ENCODE data around the gene DOCK9. TPM values are rescaled to one million over a fixed set of nuclear protein-coding genes. Genes with fewer than 3 reads are reported as not detected.

Gene DOCK9
- total and polyA plus RNA-seq, 9 of the 15 experiments (the other 6 are each of a cell fraction or from before 2014, with no cell fraction given) = 3.5 to 25.3 (median 16.7) TPM

DNA sequence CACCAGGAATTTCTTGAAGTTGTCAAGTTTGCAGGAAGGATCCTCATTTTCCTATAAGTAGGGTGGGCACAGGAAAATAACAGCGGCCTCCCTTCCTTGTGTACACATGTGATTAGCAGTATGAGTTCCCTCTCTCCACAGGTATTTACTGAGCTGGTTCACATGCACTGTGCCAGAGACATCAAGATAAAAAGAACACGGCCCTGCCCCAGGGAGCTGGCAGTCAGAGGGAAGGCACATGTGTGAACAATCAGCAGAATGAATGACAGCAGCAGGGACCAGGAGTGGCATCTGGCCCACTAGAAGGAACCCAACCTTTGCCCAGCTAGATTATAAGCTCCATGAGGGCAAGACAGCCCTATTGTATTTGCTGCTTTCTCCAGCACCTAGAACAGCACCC lies 13.9 kb downstream of the DOCK9 start:
- CTCF ChIA-PET (ENCODE audit: low intra/inter-chr PET ratio) = no interaction called here

DNA sequence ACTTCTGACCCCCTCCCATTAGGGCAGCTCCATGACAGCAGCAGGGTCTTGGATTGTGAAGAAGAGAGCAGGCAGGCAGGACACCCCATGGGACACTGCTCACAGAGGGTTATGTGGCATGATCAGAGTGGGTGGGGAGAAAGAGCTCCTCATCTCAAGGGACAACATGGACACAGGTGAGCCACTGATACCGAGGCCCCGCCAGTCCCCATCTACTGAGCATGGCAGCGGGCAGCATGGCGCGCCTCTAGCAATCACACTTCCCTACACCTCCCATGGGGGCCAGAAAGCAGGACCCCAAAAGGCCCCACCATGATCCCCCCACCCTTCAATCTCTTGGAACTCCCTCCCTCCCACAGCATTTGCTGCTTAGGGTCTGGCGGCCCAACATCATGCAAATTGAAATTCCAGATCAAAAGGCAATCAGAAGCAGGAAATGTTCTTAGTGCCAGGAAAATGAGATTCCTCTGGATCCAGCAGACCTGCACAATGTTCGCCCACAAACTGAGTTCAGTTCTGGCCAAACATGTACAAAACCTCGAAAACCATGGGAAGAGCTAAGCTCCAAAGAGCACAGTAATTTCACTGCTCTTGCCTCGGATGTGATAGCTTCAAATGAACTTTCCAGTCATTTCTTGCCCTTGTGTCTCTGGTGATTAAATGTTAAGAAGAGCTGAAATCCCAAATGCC lies 14.8 kb downstream of the DOCK9 start:
- H3K4me1 ChIP-seq (replicated peaks in 1 of 2; ENCODE audit: control insufficient read depth in 2 of 2, insufficient read depth in 2 of 2, low read length in 2 of 2) = peaks cover 7 to 17% of the 10 kb centered on the region in 2 experiments; a peak in 4 of 5 replicates
- no peak overlapping the region for H3K4me3 ChIP-seq
- H2AFZ ChIP-seq (ENCODE audit: low read depth, low read length) = no peak overlapping the region
- H3K9ac ChIP-seq (ENCODE audit: insufficient read depth in 1 of 2, low read depth in 2 of 2, low read length in 2 of 2) = no peak overlapping the region
- no peaks in the 10 kb centered on the region for H3K9me1 ChIP-seq (ENCODE audit: control insufficient read depth, insufficient read depth, low read length)
- BruUV-seq (replicated peaks) = no TSS peak
- no peaks in the 10 kb centered on the region for H3K36me3 ChIP-seq (ENCODE audit: control insufficient read depth, insufficient read depth, low read length)
- POLR2A ChIA-PET = no interaction called here
- H4K20me1 ChIP-seq (replicated peaks; ENCODE audit: control insufficient read depth, insufficient read depth, low read length) = no peaks in the 10 kb centered on the region
- FAIRE-seq (no peak), ATAC-seq (no peak), DNase-seq (ENCODE audit: extremely low read depth in 1 of 4, low spot score in 3 of 4) (no peak)
- no peak overlapping the region for H3K27ac ChIP-seq (ENCODE audit: extremely low read depth, low read depth, low read length)
- CTCF ChIA-PET (ENCODE audit: low intra/inter-chr PET ratio) = no interaction called here
- intact Hi-C loops (cut with micrococcal nuclease) (no loop called here), in situ Hi-C loops (cut with MboI) (no loop called here)
- H3K27me3 ChIP-seq (ENCODE audit: control insufficient read depth in 2 of 2, insufficient read depth in 2 of 2, low read length in 2 of 2) = no peaks in the 10 kb centered on the region
- no peaks in the 10 kb centered on the region for H3K9me3 ChIP-seq (replicated peaks; ENCODE audit: control insufficient read depth, insufficient read depth, low read depth, low read length)
- H3K4me2 ChIP-seq (ENCODE audit: insufficient read depth, low read length) = no peak overlapping the region
- 77% methylated on average over 6 of the region's 9 CpGs for WGBS (ENCODE audit: insufficient coverage, low coverage, missing lambda C conversion rate)
- H3K79me2 ChIP-seq (ENCODE audit: control insufficient read depth, insufficient read depth, low read length) = 0 out of 3 replicates have a peak, but pooled peaks cover 3% of the 10 kb centered on the region
- TF ChIP-seq NR2F6 (CRISPR knock-in tag; IDR thresholded peaks at IDR 0.05) = no peak
- no peak for TF ChIP-seq TEAD1 (CRISPR knock-in tag; IDR thresholded peaks at IDR 0.05)
- TF ChIP-seq, protein P1, sequence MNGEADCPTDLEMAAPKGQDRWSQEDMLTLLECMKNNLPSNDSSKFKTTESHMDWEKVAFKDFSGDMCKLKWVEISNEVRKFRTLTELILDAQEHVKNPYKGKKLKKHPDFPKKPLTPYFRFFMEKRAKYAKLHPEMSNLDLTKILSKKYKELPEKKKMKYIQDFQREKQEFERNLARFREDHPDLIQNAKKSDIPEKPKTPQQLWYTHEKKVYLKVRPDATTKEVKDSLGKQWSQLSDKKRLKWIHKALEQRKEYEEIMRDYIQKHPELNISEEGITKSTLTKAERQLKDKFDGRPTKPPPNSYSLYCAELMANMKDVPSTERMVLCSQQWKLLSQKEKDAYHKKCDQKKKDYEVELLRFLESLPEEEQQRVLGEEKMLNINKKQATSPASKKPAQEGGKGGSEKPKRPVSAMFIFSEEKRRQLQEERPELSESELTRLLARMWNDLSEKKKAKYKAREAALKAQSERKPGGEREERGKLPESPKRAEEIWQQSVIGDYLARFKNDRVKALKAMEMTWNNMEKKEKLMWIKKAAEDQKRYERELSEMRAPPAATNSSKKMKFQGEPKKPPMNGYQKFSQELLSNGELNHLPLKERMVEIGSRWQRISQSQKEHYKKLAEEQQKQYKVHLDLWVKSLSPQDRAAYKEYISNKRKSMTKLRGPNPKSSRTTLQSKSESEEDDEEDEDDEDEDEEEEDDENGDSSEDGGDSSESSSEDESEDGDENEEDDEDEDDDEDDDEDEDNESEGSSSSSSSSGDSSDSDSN (IDR thresholded peaks at IDR 0.05; ENCODE audit: borderline replicate concordance in 1 of 2, low read depth in 2 of 2, low read length in 2 of 2) = no peak
- no peak for TF ChIP-seq ATF7 (IDR thresholded peaks at IDR 0.05)
- no peak for TF ChIP-seq ZBTB7A (IDR thresholded peaks at IDR 0.05; ENCODE audit: borderline replicate concordance, control insufficient read depth, low read depth, low read length)
- no peak for TF ChIP-seq SRSF1 (IDR thresholded peaks at IDR 0.05; ENCODE audit: low read depth, low read length)
- TF ChIP-seq, protein P2, sequence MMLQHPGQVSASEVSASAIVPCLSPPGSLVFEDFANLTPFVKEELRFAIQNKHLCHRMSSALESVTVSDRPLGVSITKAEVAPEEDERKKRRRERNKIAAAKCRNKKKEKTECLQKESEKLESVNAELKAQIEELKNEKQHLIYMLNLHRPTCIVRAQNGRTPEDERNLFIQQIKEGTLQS (IDR thresholded peaks at IDR 0.05) = no peak
- TF ChIP-seq, protein P2 (CRISPR knock-in tag; conservative IDR thresholded peaks at IDR 0.05) = no peak
- no peak for TF ChIP-seq ZNF253 (CRISPR knock-in tag; conservative IDR thresholded peaks at IDR 0.05)
- no peak for TF ChIP-seq C11orf30 (IDR thresholded peaks at IDR 0.05; ENCODE audit: low read depth)
- no peak for TF ChIP-seq MTA2 (IDR thresholded peaks at IDR 0.05; ENCODE audit: low read depth)
- no peak for TF ChIP-seq FOXP1 (CRISPR knock-in tag; IDR thresholded peaks at IDR 0.05)

More for the DNA sequence above, 13.9 kb downstream of the DOCK9 start:
- H3K27ac ChIP-seq (ENCODE audit: extremely low read depth, low read depth, low read length) = no peak overlapping the region
- ATAC-seq (no peak), FAIRE-seq (no peak), DNase-seq (ENCODE audit: extremely low read depth in 1 of 4, low spot score in 3 of 4) (no peak)
- no peaks in the 10 kb centered on the region for H4K20me1 ChIP-seq (replicated peaks; ENCODE audit: control insufficient read depth, insufficient read depth, low read length)
- H3K4me2 ChIP-seq (ENCODE audit: insufficient read depth, low read length) = no peak overlapping the region
- in situ Hi-C loops (cut with MboI) (no loop called here), intact Hi-C loops (cut with micrococcal nuclease) (no loop called here)
- BruUV-seq (replicated peaks) = no TSS peak
- TF ChIP-seq ZNF316 (IDR thresholded peaks at IDR 0.05) = peak; percentile 51
- TF ChIP-seq ZBTB8A (IDR thresholded peaks at IDR 0.05; ENCODE audit: partially characterized antibody) = no peak
- H3K9ac ChIP-seq (ENCODE audit: insufficient read depth in 1 of 2, low read depth in 2 of 2, low read length in 2 of 2) = no peak overlapping the region
- H3K9me3 ChIP-seq (replicated peaks; ENCODE audit: control insufficient read depth, insufficient read depth, low read depth, low read length) = no peaks in the 10 kb centered on the region
- H3K79me2 ChIP-seq (ENCODE audit: control insufficient read depth, insufficient read depth, low read length) = 0 out of 3 replicates have a peak, but pooled peaks cover 3% of the 10 kb centered on the region
- H3K9me1 ChIP-seq (ENCODE audit: control insufficient read depth, insufficient read depth, low read length) = no peaks in the 10 kb centered on the region
- no peaks in the 10 kb centered on the region for H3K27me3 ChIP-seq (ENCODE audit: control insufficient read depth in 2 of 2, insufficient read depth in 2 of 2, low read length in 2 of 2)
- peaks cover 7 to 17% of the 10 kb centered on the region in 2 experiments; a peak in 4 of 5 replicates for H3K4me1 ChIP-seq (replicated peaks in 1 of 2; ENCODE audit: control insufficient read depth in 2 of 2, insufficient read depth in 2 of 2, low read length in 2 of 2)
- WGBS (ENCODE audit: insufficient coverage, low coverage, missing lambda C conversion rate) = 88% methylated on average over 1 of the region's 2 CpGs
- POLR2A ChIA-PET = no interaction called here
- no peak overlapping the region for H3K4me3 ChIP-seq
- no peak overlapping the region for H2AFZ ChIP-seq (ENCODE audit: low read depth, low read length)
- H3K36me3 ChIP-seq (ENCODE audit: control insufficient read depth, insufficient read depth, low read length) = no peaks in the 10 kb centered on the region

All from K562 (cell line).